Measurements from ENCODE around the gene ASB16.

DNA sequence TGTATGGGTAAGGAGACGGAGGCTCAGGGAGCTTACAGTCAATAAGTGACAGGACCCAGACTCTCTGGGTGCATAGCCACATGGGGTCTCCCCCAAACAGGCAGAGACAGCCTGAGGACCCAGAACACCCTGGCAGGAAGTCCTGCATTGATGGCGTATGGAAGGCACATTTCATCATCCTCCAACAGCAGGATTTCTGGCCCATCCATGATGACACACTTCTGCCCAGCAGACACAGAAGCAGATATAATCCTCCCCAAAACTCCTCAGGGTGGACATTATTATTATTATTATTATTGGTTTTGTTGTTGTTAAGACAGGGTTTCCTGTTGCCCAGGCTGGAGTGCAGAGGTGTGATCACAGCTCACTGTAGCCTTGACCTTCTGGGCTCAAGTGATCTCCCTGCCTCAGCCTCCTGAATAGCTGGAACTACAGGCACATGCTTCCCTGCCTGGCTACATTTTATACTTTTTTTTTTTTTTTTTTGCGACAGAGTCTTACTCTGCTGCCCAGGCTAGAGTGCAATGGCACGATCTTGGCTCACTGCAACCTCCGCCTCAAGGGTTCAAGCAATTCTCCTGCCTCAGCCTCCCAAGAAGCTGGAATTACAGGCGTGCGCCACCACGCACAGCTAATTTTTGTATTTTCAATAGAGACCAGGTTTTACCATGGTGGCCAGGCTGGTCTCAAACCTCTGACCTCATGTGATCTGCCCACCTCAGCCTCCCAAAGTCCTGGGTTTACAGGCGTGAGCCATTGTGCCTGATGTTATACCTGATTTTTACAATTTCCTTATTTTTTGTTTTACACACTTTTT is 35.5 kb upstream of the ASB16 start:
- TF ChIP-seq, protein P1, sequence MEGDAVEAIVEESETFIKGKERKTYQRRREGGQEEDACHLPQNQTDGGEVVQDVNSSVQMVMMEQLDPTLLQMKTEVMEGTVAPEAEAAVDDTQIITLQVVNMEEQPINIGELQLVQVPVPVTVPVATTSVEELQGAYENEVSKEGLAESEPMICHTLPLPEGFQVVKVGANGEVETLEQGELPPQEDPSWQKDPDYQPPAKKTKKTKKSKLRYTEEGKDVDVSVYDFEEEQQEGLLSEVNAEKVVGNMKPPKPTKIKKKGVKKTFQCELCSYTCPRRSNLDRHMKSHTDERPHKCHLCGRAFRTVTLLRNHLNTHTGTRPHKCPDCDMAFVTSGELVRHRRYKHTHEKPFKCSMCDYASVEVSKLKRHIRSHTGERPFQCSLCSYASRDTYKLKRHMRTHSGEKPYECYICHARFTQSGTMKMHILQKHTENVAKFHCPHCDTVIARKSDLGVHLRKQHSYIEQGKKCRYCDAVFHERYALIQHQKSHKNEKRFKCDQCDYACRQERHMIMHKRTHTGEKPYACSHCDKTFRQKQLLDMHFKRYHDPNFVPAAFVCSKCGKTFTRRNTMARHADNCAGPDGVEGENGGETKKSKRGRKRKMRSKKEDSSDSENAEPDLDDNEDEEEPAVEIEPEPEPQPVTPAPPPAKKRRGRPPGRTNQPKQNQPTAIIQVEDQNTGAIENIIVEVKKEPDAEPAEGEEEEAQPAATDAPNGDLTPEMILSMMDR (IDR thresholded peaks at IDR 0.05): no peak
- TF ChIP-seq POLR2A (IDR thresholded peaks at IDR 0.05): no peak
